ENCODE results near the gene RBM6.

DNA sequence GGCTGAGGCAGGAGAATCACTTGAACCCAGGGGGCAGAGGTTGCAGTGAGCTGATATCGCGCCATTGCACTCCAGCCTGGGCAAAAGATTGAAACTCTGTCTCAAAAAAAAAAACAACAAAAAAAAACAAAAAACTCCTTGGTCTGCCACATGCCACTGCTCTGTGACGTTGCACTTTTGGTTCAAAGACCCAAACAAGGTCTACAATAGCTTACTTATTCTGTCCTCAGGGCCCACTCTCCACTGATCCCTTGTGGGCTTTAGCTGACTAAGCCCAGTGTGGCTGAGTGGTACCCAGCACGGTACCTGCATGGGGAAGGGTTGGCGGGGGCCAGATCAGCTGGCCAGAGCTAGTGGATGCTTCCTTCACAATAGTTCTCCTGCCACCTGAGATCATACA, 12.2 kb upstream of the RBM6 start:
- TF ChIP-seq CTCF (conservative IDR thresholded peaks at IDR 0.05; ENCODE audit: low read depth, low read length) (no peak), CHD1 (IDR thresholded peaks at IDR 0.05; ENCODE audit: low read depth, low read length) (no peak), CEBPB (IDR thresholded peaks at IDR 0.05; ENCODE audit: low read depth, low read length) (no peak), POLR2A (IDR thresholded peaks at IDR 0.05; ENCODE audit: low read depth, low read length) (no peak), RCOR1 (IDR thresholded peaks at IDR 0.05; ENCODE audit: insufficient replicate concordance, low read length) (no peak)
- TF ChIP-seq, protein P1, sequence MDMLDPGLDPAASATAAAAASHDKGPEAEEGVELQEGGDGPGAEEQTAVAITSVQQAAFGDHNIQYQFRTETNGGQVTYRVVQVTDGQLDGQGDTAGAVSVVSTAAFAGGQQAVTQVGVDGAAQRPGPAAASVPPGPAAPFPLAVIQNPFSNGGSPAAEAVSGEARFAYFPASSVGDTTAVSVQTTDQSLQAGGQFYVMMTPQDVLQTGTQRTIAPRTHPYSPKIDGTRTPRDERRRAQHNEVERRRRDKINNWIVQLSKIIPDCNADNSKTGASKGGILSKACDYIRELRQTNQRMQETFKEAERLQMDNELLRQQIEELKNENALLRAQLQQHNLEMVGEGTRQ (IDR thresholded peaks at IDR 0.05; ENCODE audit: low read depth, low read length), result no peak
